ENCODE data around the gene CDKL4.
"Not testable (repeated sequence)": the region's sequence is repeated elsewhere in the genome, so short reads cannot be mapped to it uniquely, and the experiment has no call there.

CDKL4 gene

GRCh38 chr2:39243469-39244123 is at the start of gene CDKL4:
Gene CDKL4, minus strand, starts transcription at chr2:39243970.
- no peak for DNase-seq

GRCh38 chr2:39290433-39290832 is 46.7 kb upstream of the CDKL4 start:
- no peak for DNase-seq

- DNase-seq = no peak
Observed at GRCh38 chr2:39289609-39290008, 45.8 kb upstream of the CDKL4 start.

- no peak for DNase-seq
Observed at GRCh38 chr2:39283561-39283960, 39.8 kb upstream of the CDKL4 start.

- no peak for DNase-seq
Observed at GRCh38 chr2:39281391-39281790, 37.6 kb upstream of the CDKL4 start.

- DNase-seq = no peak
Observed at GRCh38 chr2:39275016-39275415, 31.2 kb upstream of the CDKL4 start.

GRCh38 chr2:39269941-39270340 is 26.2 kb upstream of the CDKL4 start:
- DNase-seq = no peak

- DNase-seq = no peak
Observed at GRCh38 chr2:39266916-39267434, 23.2 kb upstream of the CDKL4 start.

- no peak for DNase-seq
Observed at GRCh38 chr2:39266139-39266805, 22.5 kb upstream of the CDKL4 start.

- no peak for DNase-seq
Observed at GRCh38 chr2:39265315-39265714, 21.5 kb upstream of the CDKL4 start.

GRCh38 chr2:39264733-39265132 is 21.0 kb upstream of the CDKL4 start:
- DNase-seq = no peak

- no peak for DNase-seq
Observed at GRCh38 chr2:39260087-39260486, 16.3 kb upstream of the CDKL4 start.

GRCh38 chr2:39256040-39256439 is 12.3 kb upstream of the CDKL4 start:
- DNase-seq = no peak

GRCh38 chr2:39252888-39253518 is 9.2 kb upstream of the CDKL4 start:
- no peak for DNase-seq

- no peak for DNase-seq
Observed at GRCh38 chr2:39247512-39248043, 3.8 kb upstream of the CDKL4 start.

- DNase-seq = no peak
Observed at GRCh38 chr2:39246382-39246980, 2.7 kb upstream of the CDKL4 start.

GRCh38 chr2:39244963-39245625 is 1.3 kb upstream of the CDKL4 start:
- not testable (repeated sequence) for DNase-seq

- DNase-seq = not testable (repeated sequence)
Observed at GRCh38 chr2:39244241-39244862, 582 bp upstream of the CDKL4 start.

GRCh38 chr2:39241588-39241987 is 2.2 kb downstream of the CDKL4 start:
- DNase-seq = no peak

GRCh38 chr2:39240758-39241157 is 3.0 kb downstream of the CDKL4 start:
- DNase-seq = no peak

GRCh38 chr2:39234754-39235153 is 9.0 kb downstream of the CDKL4 start:
- no peak for DNase-seq

GRCh38 chr2:39232141-39232540 is 11.6 kb downstream of the CDKL4 start:
- no peak for DNase-seq
